ENCODE measurements around the gene CTXND1. TPM values are rescaled to one million over a fixed set of nuclear protein-coding genes. Genes with fewer than 3 reads are reported as not detected.

The CTXND1 gene
- total and polyA plus RNA-seq, 2 experiments from 2014 or later, result not detected

DNA sequence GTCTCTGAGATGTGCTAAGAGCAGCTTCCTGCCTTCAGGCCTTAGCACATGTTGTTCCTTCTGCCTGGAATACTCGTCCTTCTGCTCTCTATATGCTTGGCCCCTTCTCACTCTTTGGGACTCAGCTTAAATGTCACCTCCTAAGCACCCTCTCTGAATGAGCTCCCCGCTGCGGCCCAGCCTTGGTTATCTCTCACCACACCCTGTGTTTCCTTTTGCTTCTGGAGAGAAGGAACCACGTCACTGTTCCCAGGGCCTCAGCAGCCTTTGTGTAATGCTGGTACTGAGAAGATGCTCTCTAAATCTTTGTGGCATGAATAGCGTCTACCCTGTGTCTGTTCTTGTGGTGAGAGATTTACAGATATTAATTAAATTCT, 97.0 kb downstream of the CTXND1 start:
- H3K4me3 ChIP-seq, result no peak overlapping the region

DNA sequence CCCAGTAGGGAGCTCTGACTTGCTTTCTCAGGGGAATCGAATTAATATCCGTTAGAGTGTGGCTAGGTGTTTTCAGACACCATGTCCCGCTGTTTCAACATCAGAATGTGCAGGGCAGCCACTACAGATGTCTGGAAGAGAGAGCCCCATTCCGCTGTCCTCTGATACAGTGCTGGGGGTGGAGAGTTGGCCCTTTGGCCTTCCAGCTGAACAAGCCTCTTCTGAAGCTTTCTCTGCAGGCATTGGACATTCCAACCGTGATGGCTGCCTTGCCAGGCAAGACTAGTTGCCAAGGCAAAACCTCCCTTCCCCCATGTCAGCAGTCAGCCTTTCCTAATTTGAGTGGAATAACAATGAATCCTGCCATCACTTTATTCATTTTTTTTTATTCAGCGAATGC, 97.7 kb downstream of the CTXND1 start:
- in situ Hi-C loops (cut with MboI), result no loop called here
- 75% methylated on average over 6 of the region's 6 CpGs for WGBS, 2 experiments (ENCODE audit: low coverage in 1 of 2, low lambda C conversion rate in 2 of 2, missing lambda C conversion rate in 2 of 2)
- peaks cover 7% of the 10 kb centered on the region; the same call in 1 of the 2 replicates for H3K4me1 ChIP-seq (ENCODE audit: insufficient read depth)
- no peak overlapping the region for H2AFZ ChIP-seq
- H3F3A ChIP-seq (ENCODE audit: insufficient read depth), result peaks cover 10% of the 10 kb centered on the region; the same call in 1 of the 2 replicates
- H3K9me3 ChIP-seq (ENCODE audit: low read depth), result no peaks in the 10 kb centered on the region
- TF ChIP-seq EZH2phosphoT487 (IDR thresholded peaks at IDR 0.05; ENCODE audit: insufficient read depth, low read depth), result no peak
- TF ChIP-seq EZH2 (IDR thresholded peaks at IDR 0.05; ENCODE audit: insufficient read depth, poor library complexity, severe bottlenecking), result no peak
- H3K79me2 ChIP-seq (ENCODE audit: insufficient read depth), result peaks cover 17% of the 10 kb centered on the region; the same call in 1 of the 2 replicates
- no peak overlapping the region for H3K27ac ChIP-seq
- no peaks in the 10 kb centered on the region; the same call in 1 of the 2 replicates for H3K36me3 ChIP-seq (ENCODE audit: low read depth)
- no peaks in the 10 kb centered on the region for H4K20me1 ChIP-seq (ENCODE audit: insufficient read depth)
- no peak overlapping the region for H3K4me2 ChIP-seq (ENCODE audit: unreplicated experiment)
- H3K27me3 ChIP-seq (replicated peaks; ENCODE audit: insufficient read depth), result no peaks in the 10 kb centered on the region
- H3K4me3 ChIP-seq, result no peak overlapping the region
- H3K9me2 ChIP-seq (ENCODE audit: insufficient read depth), result no peaks in the 10 kb centered on the region
- no peak overlapping the region for H3K9ac ChIP-seq
- DNase-seq, result no peak

More for the DNA sequence above, 97.0 kb downstream of the CTXND1 start:
- Histone ChIP-seq H3K9me2 (ENCODE audit: insufficient read depth) (no peaks in the 10 kb centered on the region), H3F3A (ENCODE audit: insufficient read depth) (peaks cover 16% of the 10 kb centered on the region), H3K27ac (no peak overlapping the region), H3K79me2 (ENCODE audit: insufficient read depth) (peaks cover 17% of the 10 kb centered on the region; the same call in 1 of the 2 replicates), H2AFZ (no peak overlapping the region), H4K20me1 (ENCODE audit: insufficient read depth) (no peaks in the 10 kb centered on the region), H3K9ac (no peak overlapping the region), H3K4me1 (ENCODE audit: insufficient read depth) (peaks cover 12% of the 10 kb centered on the region), H3K36me3 (ENCODE audit: low read depth) (no peaks in the 10 kb centered on the region; the same call in 1 of the 2 replicates), H3K27me3 (replicated peaks; ENCODE audit: insufficient read depth) (no peaks in the 10 kb centered on the region), H3K9me3 (ENCODE audit: low read depth) (no peaks in the 10 kb centered on the region), H3K4me2 (ENCODE audit: unreplicated experiment) (no peak overlapping the region)
- in situ Hi-C loops (cut with MboI), result no loop called here
- TF ChIP-seq EZH2phosphoT487 (IDR thresholded peaks at IDR 0.05; ENCODE audit: insufficient read depth, low read depth) (no peak), EZH2 (IDR thresholded peaks at IDR 0.05; ENCODE audit: insufficient read depth, poor library complexity, severe bottlenecking) (no peak)
- no peak for DNase-seq
- 90 to 94% methylated on average over 5 of the region's 5 CpGs for WGBS, 2 experiments (ENCODE audit: low coverage in 1 of 2, low lambda C conversion rate in 2 of 2, missing lambda C conversion rate in 2 of 2)

DNA sequence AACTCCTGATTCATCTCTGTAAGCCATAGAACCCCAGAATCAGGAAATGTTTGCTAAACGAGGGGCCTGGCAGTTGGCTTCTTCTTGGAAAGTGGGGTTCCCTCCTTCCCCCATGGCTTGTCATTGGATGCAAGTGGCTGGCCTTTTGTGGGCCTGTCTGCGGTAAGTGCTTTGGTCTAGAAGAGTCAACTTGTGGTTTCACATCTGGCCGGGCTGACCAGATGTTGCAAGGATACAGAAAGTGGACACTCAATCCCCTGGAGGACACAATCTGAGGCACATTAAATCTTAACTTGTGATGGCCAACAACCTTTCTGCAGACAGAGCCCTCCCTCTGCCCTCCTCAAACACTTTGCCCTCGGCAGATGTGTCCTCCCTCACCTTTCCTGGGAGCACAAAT, 98.1 kb downstream of the CTXND1 start:
- H3K4me3 ChIP-seq, result peak overlapping the region; percentile 87; the same call in 1 of the 2 replicates
- WGBS, 2 experiments (ENCODE audit: low coverage in 1 of 2, low lambda C conversion rate in 2 of 2, missing lambda C conversion rate in 2 of 2), result 81 to 83% methylated on average over 4 of the region's 4 CpGs
- DNase-seq, result no peak
- in situ Hi-C loops (cut with MboI), result no loop called here
- peak overlapping the region; percentile 90 for H3K4me2 ChIP-seq (ENCODE audit: unreplicated experiment)
- peak overlapping the region; percentile 64 for H3K27ac ChIP-seq
- peak overlapping the region; percentile 84; the same call in 1 of the 2 replicates for H3K9ac ChIP-seq
- no peaks in the 10 kb centered on the region for H4K20me1 ChIP-seq (ENCODE audit: insufficient read depth)
- H3F3A ChIP-seq (ENCODE audit: insufficient read depth), result peaks cover 8% of the 10 kb centered on the region; the same call in 1 of the 2 replicates
- H3K4me1 ChIP-seq (ENCODE audit: insufficient read depth), result peaks cover 7% of the 10 kb centered on the region; the same call in 1 of the 2 replicates
- H2AFZ ChIP-seq, result peak overlapping the region; percentile 85
- H3K36me3 ChIP-seq (ENCODE audit: low read depth), result no peaks in the 10 kb centered on the region
- TF ChIP-seq EZH2 (IDR thresholded peaks at IDR 0.05; ENCODE audit: insufficient read depth, poor library complexity, severe bottlenecking), result no peak
- no peaks in the 10 kb centered on the region for H3K27me3 ChIP-seq (replicated peaks; ENCODE audit: insufficient read depth)
- no peaks in the 10 kb centered on the region for H3K9me2 ChIP-seq (ENCODE audit: insufficient read depth)
- H3K79me2 ChIP-seq (ENCODE audit: insufficient read depth), result peaks cover 17% of the 10 kb centered on the region; the same call in 1 of the 2 replicates
- H3K9me3 ChIP-seq (ENCODE audit: low read depth), result no peaks in the 10 kb centered on the region

DNA sequence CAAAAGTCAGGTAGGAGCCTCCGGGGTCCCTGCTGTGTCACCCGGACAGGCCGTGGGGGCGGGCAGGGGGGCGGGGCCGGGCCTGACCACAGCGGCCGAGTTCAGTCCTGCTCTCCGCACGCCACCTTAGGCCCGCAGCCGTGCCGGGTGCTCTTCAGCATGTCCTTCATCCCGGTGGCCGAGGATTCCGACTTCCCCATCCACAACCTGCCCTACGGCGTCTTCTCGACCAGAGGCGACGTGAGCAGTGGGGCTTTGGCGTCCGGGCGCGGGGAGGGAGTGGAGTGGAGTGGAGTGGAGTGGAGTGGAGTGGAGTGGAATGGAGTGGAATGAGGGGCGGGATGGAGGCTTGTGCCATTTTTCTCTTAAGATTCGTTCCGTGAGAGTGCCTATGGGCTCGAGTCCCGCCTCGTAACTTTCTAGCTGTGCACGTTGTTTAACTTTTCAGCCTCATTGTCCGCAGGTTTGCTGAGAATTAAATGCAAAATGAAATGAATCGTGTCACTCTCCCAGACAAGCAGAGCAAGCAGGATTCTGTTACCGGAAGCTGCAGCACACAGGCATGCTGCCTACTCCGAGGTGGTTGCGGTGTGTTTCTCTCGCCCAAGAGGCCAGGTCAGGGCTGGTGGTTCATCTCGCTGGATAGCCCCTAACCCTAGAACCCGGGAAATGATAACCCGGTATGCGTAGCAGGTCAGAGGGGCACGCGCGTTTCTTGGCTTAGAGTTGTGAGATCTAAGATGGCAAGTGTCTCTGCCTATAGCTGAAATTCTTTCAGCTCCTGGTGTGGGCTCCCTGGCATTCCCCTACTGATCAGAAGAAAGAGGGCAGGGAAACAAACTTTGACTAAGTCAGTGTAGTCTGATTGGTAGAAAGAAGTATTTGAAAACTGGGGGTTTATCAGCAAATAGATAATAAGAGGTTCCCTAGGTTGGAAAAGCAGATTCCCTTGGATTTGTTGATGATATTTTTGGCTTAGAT, 98.8 kb downstream of the CTXND1 start, which contains the start of gene FAH:
Gene FAH, plus strand, starts transcription at position 104 of the 981 bp plus-strand sequence. Its CDS starts 56 bp downstream, at position 160.
- H2AFZ ChIP-seq, result peak within 1 kb of the TSS; percentile 91
- H3K9me3 ChIP-seq (ENCODE audit: low read depth), result no peaks in the 10 kb centered on the region
- no peak for TF ChIP-seq EZH2phosphoT487 (IDR thresholded peaks at IDR 0.05; ENCODE audit: insufficient read depth, low read depth)
- no peak for TF ChIP-seq EZH2 (IDR thresholded peaks at IDR 0.05; ENCODE audit: insufficient read depth, poor library complexity, severe bottlenecking)
- H3K4me2 ChIP-seq (ENCODE audit: unreplicated experiment), result peak within 1 kb of the TSS; percentile 90
- H4K20me1 ChIP-seq (ENCODE audit: insufficient read depth), result no peaks in the 10 kb centered on the region
- peak within 1 kb of the TSS; percentile 64 for H3K27ac ChIP-seq
- in situ Hi-C loops (cut with MboI), result no loop called here
- H3F3A ChIP-seq (ENCODE audit: insufficient read depth), result peaks cover 8% of the 10 kb centered on the region; the same call in 1 of the 2 replicates
- DNase-seq, result peak; percentile 84
- H3K79me2 ChIP-seq (ENCODE audit: insufficient read depth), result peaks cover 17% of the 10 kb centered on the region; the same call in 1 of the 2 replicates
- 4 to 5% methylated on average over 36 to 45 of the region's 45 CpGs for WGBS, 2 experiments (ENCODE audit: low coverage in 1 of 2, low lambda C conversion rate in 2 of 2, missing lambda C conversion rate in 2 of 2)
- H3K4me1 ChIP-seq (ENCODE audit: insufficient read depth), result peaks cover 7% of the 10 kb centered on the region; the same call in 1 of the 2 replicates
- no peaks in the 10 kb centered on the region for H3K36me3 ChIP-seq (ENCODE audit: low read depth)
- H3K27me3 ChIP-seq (replicated peaks; ENCODE audit: insufficient read depth), result no peaks in the 10 kb centered on the region
- H3K9ac ChIP-seq, result peak within 1 kb of the TSS; percentile 84
- H3K4me3 ChIP-seq, result peak within 1 kb of the TSS; percentile 87
- no peaks in the 10 kb centered on the region for H3K9me2 ChIP-seq (ENCODE audit: insufficient read depth)

Data from GM23248 (cell line).